Sigmoid colon (tissue), 4 donors: Measurements from ENCODE around the gene HCRT.

Experiments used
- CTCF ChIP-seq, 4 experiments: fragments of 450-650 bp in 3 of 4; fragments of 200-600 bp in 1 of 4; IDR thresholded peaks; one replicate each; pipeline ENCODE4 v1.5.1; 2016 to 2019; ENCODE audit warnings: antibody characterized with exemption in 4 of 4, mild to moderate bottlenecking in 3 of 4, moderate library complexity in 2 of 4
- EP300 ChIP-seq, 4 donors: sonication (generic); formaldehyde crosslinking; IDR thresholded peaks; one replicate each; pipeline ENCODE4 v1.6.1; 2017; ENCODE audit warnings: antibody characterized with exemption in 4 of 4
- POLR2A ChIP-seq, 2 donors: fragments of 450-650 bp; IDR thresholded peaks; one replicate each; pipeline ENCODE4 v1.6.1; 2016; ENCODE audit warnings: antibody characterized with exemption in 2 of 2, mild to moderate bottlenecking in 2 of 2, moderate library complexity in 2 of 2

GRCh38 chr17:42169351-42169750 is 15.9 kb downstream of the HCRT start:
- no peak for TF ChIP-seq CTCF (IDR thresholded peaks at IDR 0.05)
- no peak for TF ChIP-seq POLR2A (IDR thresholded peaks at IDR 0.05)
- no peak for TF ChIP-seq EP300 (IDR thresholded peaks at IDR 0.05)
